K562 (cell line): Measurements from ENCODE around the gene GMDS. TPM values are rescaled to one million over a fixed set of nuclear protein-coding genes. Genes with fewer than 3 reads are reported as not detected.

Experiments used
- ATAC-seq: fragments of 200-7000 bp; cut with Tn5 transposase; 3 replicates; pipeline ENCODE4 v1.9.1; 2020; ENCODE audit warnings: moderate library complexity
- BruUV-seq: library from RNA; stranded (reverse); fragments of 400-500 nt; replicated peaks from 2 replicates; lab custom pipeline; 2021; lab: Mats Ljungman, UMichigan
- CTCF ChIA-PET: fragments of 300-600 bp; formaldehyde crosslinking; extraction: SDS; loops from one replicate; lab custom pipeline; 2021; ENCODE audit warnings: low intra/inter-chr PET ratio; lab: Yijun Ruan, JAX
- POLR2A ChIA-PET: fragments of 300-600, 350-650 bp; sonication (Branson Sonifier 250); formaldehyde crosslinking; extraction: SDS; loops from one replicate; lab custom pipeline; 2021; ENCODE audit warnings: antibody characterized with exemption, inconsistent platforms; lab: Yijun Ruan, JAX
- DNase-seq, 4 experiments: peaks; one replicate each; pipeline versions ENCODE4 v3.0.0 to v3.0.0-alpha.2; 2011 to 2018; ENCODE audit warnings: low spot score in 3 of 4, mixed read lengths in 3 of 4; ENCODE audit errors: extremely low read depth in 1 of 4
- FAIRE-seq: peaks from 2 replicates; lab custom pipeline; 2011; peaks lifted over from hg19 to GRCh38; lab: Jason Lieb, UNC
- H2AFZ ChIP-seq: 2 replicates; pipeline ENCODE4 v1.6.0; 2011; ENCODE audit warnings: low read depth, low read length, control low read depth, inconsistent platforms
- H3K27ac ChIP-seq: fragments of 200-600 bp; 3 replicates; pipeline ENCODE4 v1.8.0; 2011; ENCODE audit warnings: low read depth, mild to moderate bottlenecking, control low read depth, inconsistent platforms, low read length, moderate library complexity, mixed read lengths; ENCODE audit errors: extremely low read depth
- H3K27me3 ChIP-seq, 2 experiments: fragments of 300-600 bp in 1 of 2; 2 replicates in 1 of 2; 3 replicates in 1 of 2; pipeline versions ENCODE4 v1.6.0 to v1.8.0; 2011; ENCODE audit warnings: inconsistent platforms in 2 of 2, low read length in 2 of 2, mild to moderate bottlenecking in 1 of 2, mixed read lengths in 1 of 2, moderate library complexity in 1 of 2; ENCODE audit not compliant: control insufficient read depth in 2 of 2, insufficient read depth in 2 of 2
- H3K36me3 ChIP-seq: fragments of 300-600 bp; 3 replicates; pipeline ENCODE4 v1.8.0; 2011; ENCODE audit warnings: mild to moderate bottlenecking, low read length, inconsistent platforms; ENCODE audit not compliant: control insufficient read depth, insufficient read depth
- H3K4me1 ChIP-seq, 2 experiments: fragments of 200-600 bp in 1 of 2; replicated peaks in 1 of 2; 2 replicates in 1 of 2; 3 replicates in 1 of 2; pipeline versions ENCODE4 v1.5.1 to v1.8.0; 2011; ENCODE audit warnings: inconsistent platforms in 2 of 2, low read length in 2 of 2, mild to moderate bottlenecking in 1 of 2, mixed read lengths in 1 of 2, moderate library complexity in 1 of 2; ENCODE audit not compliant: control insufficient read depth in 2 of 2, insufficient read depth in 2 of 2
- H3K4me2 ChIP-seq: 2 replicates; pipeline ENCODE4 v1.6.1; 2011; ENCODE audit warnings: low read length, control low read depth, inconsistent platforms, mixed read lengths; ENCODE audit not compliant: insufficient read depth
- H3K4me3 ChIP-seq: fragments of 200-600 bp; sonication (generic), shearing (Covaris generic); 2 replicates; pipeline ENCODE4 v1.5.1; 2016; ENCODE audit warnings: control low read depth, inconsistent platforms
- H3K79me2 ChIP-seq: fragments of 200-600 bp; 3 replicates; pipeline ENCODE4 v1.8.0; 2011; ENCODE audit warnings: low read length, inconsistent platforms; ENCODE audit not compliant: control insufficient read depth, insufficient read depth
- H3K9ac ChIP-seq, 2 experiments: 2 replicates each; pipeline versions ENCODE4 v1.6.0 to v1.6.1; 2011; ENCODE audit warnings: low read depth in 2 of 2, low read length in 2 of 2, control low read depth in 1 of 2, inconsistent platforms in 1 of 2, mild to moderate bottlenecking in 1 of 2, mixed read lengths in 1 of 2; ENCODE audit not compliant: insufficient read depth in 1 of 2
- H3K9me1 ChIP-seq: one replicate; pipeline ENCODE4 v1.6.0; 2011; ENCODE audit warnings: inconsistent platforms, mild to moderate bottlenecking, low read length, moderate library complexity; ENCODE audit not compliant: control insufficient read depth, insufficient read depth
- H3K9me3 ChIP-seq: replicated peaks from 2 replicates; pipeline ENCODE4 v1.5.1; 2011; ENCODE audit warnings: low read depth, low read length, inconsistent platforms; ENCODE audit not compliant: control insufficient read depth, insufficient read depth
- H4K20me1 ChIP-seq: replicated peaks from 2 replicates; pipeline ENCODE4 v1.6.1; 2011; ENCODE audit warnings: low read length, inconsistent platforms, mixed read lengths; ENCODE audit not compliant: control insufficient read depth, insufficient read depth
- CCNT2 ChIP-seq: IDR thresholded peaks from 2 replicates; pipeline ENCODE4 v1.6.1; 2011; ENCODE audit warnings: borderline replicate concordance, low read depth, mild to moderate bottlenecking, moderate library complexity, mixed read lengths, low read length; ENCODE audit not compliant: insufficient read length; ENCODE audit errors: extremely low read depth
- DDX20 ChIP-seq: fragments of 450-650 bp; IDR thresholded peaks from 2 replicates; pipeline ENCODE4 v1.6.1; 2016; ENCODE audit warnings: missing genetic modification characterization, low read depth, mild to moderate bottlenecking, missing compliant biosample characterization, moderate library complexity
- KHSRP ChIP-seq: fragments of 450-650 bp; IDR thresholded peaks from 2 replicates; pipeline ENCODE4 v1.6.1; 2017
- L3MBTL2 ChIP-seq: fragments of 450-650 bp; IDR thresholded peaks from 2 replicates; pipeline ENCODE4 v1.6.1; 2016; ENCODE audit warnings: mild to moderate bottlenecking, moderate library complexity
- MAFF ChIP-seq: IDR thresholded peaks from 2 replicates; pipeline ENCODE4 v1.6.1; 2012; ENCODE audit warnings: low read length, improper control_type of control experiment
- MTA1 ChIP-seq: fragments of 450-650 bp; IDR thresholded peaks from 2 replicates; pipeline ENCODE4 v1.6.1; 2017; ENCODE audit warnings: borderline replicate concordance
- MYNN ChIP-seq, 2 experiments: sonication (generic); formaldehyde crosslinking in 1 of 2; IDR thresholded peaks; 2 replicates each; pipeline versions ENCODE4 v1.5.0 to v1.6.1; 2016 to 2020; ENCODE audit warnings: antibody characterized with exemption in 1 of 2, missing genetic modification reagents in 1 of 2
- RFX5 ChIP-seq: IDR thresholded peaks from 2 replicates; pipeline ENCODE4 v1.6.1; 2011; ENCODE audit warnings: low read depth, mild to moderate bottlenecking, improper control_type of control experiment, low read length
- SREBF2 ChIP-seq: sonication (generic); formaldehyde crosslinking; IDR thresholded peaks from 2 replicates; pipeline ENCODE4 v1.4.0; 2020; ENCODE audit warnings: mild to moderate bottlenecking, missing genetic modification reagents
- TCFL5 ChIP-seq: fragments of 250-450 bp; sonication (Bioruptor Pico); conservative IDR thresholded peaks from 2 replicates; pipeline ENCODE4 v1.6.1; 2021; ENCODE audit warnings: mild to moderate bottlenecking, moderate library complexity, matching md5 sums
- TFAM ChIP-seq: fragments of 250-450 bp; sonication (Bioruptor Pico); conservative IDR thresholded peaks from 2 replicates; pipeline ENCODE4 v1.5.0; 2021; ENCODE audit warnings: mild to moderate bottlenecking, moderate library complexity
- XRCC3 ChIP-seq: fragments of 450-650 bp; IDR thresholded peaks from 2 replicates; pipeline ENCODE4 v1.6.1; 2017; ENCODE audit warnings: mild to moderate bottlenecking, moderate library complexity
- ZNF785 ChIP-seq: fragments of 250-450 bp; sonication (Bioruptor Pico); IDR thresholded peaks from 2 replicates; pipeline ENCODE4 v1.4.0; 2020; ENCODE audit warnings: mild to moderate bottlenecking
- WGBS: fragments of 100-300 bp; shearing (Covaris generic); methylation state at CpG from one replicate; pipeline ENCODE4 v1.1.6; 2016; ENCODE audit warnings: low coverage, mixed read lengths; ENCODE audit not compliant: insufficient coverage; ENCODE audit errors: missing lambda C conversion rate; 5-methylcytosine and 5-hydroxymethylcytosine counted together
- in situ Hi-C: fragments of 300-500 bp; cut with MboI; formaldehyde crosslinking; loops from 4 replicates; pipeline ENCODE4 v1.15.0; 2018; ENCODE audit warnings: inconsistent platforms, mixed read lengths
- intact Hi-C: fragments of 100-400 bp; cut with micrococcal nuclease; formaldehyde crosslinking; loops from 2 replicates; pipeline ENCODE4 v1.14.2; 2022
- polyA plus RNA-seq, 8 experiments: library from polyadenylated mRNA; depleted of rRNA in 4 of 8; stranded (reverse) in 5 of 8; unstranded in 3 of 8; fragments of >200 nt; fragmentation: Nextera tagmentation in 2 of 8; fragmentation: Illumina TruSeq in 1 of 8; extraction: Ambion mirVana in 2 of 8; extraction: Trizol in 1 of 8; gene quantifications; 2 replicates each; pipeline versions ENCODE4 v1.2.1 to v1.2.3, GENCODE V29; 2011 to 2014; ENCODE audit warnings: inconsistent platforms in 1 of 8, missing spikeins in 1 of 8
- total RNA-seq, 7 experiments: library from RNA; depleted of rRNA in 6 of 7; stranded (reverse); fragments of >200 nt in 6 of 7; fragmentation: Illumina TruSeq in 2 of 7; extraction: Trizol in 2 of 7; gene quantifications; 2 replicates each; pipeline versions ENCODE4 v1.2.1 to v1.2.3, GENCODE V29; 2011 to 2021; ENCODE audit warnings: low replicate concordance in 1 of 7
- TF ChIP-seq, protein P1 (sequence below): sonication (generic); formaldehyde crosslinking; IDR thresholded peaks from 2 replicates; pipeline ENCODE4 v1.8.0; 2022; ENCODE audit warnings: mild to moderate bottlenecking, low read depth, missing genetic modification reagents

Gene GMDS
- total and polyA plus RNA-seq, 9 of the 15 experiments (the other 6 are each of a cell fraction or from before 2014, with no cell fraction given) = 0.48 to 31.8 (median 13.4) TPM

DNA sequence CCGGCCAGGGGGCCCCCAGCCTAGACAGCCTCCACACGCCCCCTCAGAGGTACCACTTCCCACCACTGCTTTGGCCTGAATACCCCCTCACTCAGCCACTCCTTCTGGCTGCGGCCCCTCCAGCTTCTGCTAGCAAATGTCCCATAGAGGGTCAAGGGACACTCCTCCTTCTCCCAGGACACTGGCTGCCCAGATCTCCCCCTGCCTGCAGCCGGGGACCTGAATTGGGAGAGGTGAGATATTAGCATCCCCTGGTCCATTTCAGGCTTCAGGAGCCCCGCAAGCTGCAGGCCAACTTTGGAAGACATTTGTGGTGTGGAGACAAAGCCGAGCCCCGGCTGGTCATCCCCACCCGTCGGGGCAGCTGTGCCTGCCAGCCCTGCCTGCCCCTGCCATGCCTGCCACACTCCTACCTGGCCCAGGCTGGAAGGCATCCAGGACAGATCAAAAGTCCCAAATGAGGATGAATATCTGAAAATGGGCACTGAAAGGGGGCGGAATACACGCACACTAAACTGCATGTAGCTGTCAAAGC, 668.2 kb downstream of the GMDS start:
- no peak overlapping the region for H3K4me2 ChIP-seq
- in situ Hi-C loops = no loop called here
- no TSS peak for BruUV-seq
- no peak overlapping the region for H3K27ac ChIP-seq
- no peak overlapping the region for H2AFZ ChIP-seq
- DNase-seq = no peak
- no peak overlapping the region for H3K4me3 ChIP-seq
- H3K9me1 ChIP-seq = no peaks in the 10 kb centered on the region
- TF ChIP-seq, protein P1, sequence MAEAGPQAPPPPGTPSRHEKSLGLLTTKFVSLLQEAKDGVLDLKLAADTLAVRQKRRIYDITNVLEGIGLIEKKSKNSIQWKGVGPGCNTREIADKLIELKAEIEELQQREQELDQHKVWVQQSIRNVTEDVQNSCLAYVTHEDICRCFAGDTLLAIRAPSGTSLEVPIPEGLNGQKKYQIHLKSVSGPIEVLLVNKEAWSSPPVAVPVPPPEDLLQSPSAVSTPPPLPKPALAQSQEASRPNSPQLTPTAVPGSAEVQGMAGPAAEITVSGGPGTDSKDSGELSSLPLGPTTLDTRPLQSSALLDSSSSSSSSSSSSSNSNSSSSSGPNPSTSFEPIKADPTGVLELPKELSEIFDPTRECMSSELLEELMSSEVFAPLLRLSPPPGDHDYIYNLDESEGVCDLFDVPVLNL (CRISPR knock-in tag) = no peak
- TF ChIP-seq, all 486 proteins: peak for 0
- Histone ChIP-seq H3K9me3 (no peaks in the 10 kb centered on the region), H3K79me2 (no peaks in the 10 kb centered on the region), H3K36me3 (no peaks in the 10 kb centered on the region), H3K9ac (no peak overlapping the region), H3K27me3 (peaks cover 32 to 65% of the 10 kb centered on the region in 2 experiments; a peak in 4 of 5 replicates), H4K20me1 (no peaks in the 10 kb centered on the region), H3K4me1 (no peaks in the 10 kb centered on the region)
- FAIRE-seq = no peak
- intact Hi-C loops = no loop called here
- WGBS = 0% methylated on average over 11 of the region's 11 CpGs
- ChIA-PET CTCF (interaction anchor here (0.7 kb wide), 1 partner anchor 302 kb away, joined by 3 read pairs; no protein-coding TSS in a partner anchor), POLR2A (interaction anchor here (0.6 to 1.0 kb wide), 3 partner anchors 8 to 420 kb away, joined by 3 read pairs; no protein-coding TSS in a partner anchor)
- ATAC-seq = no peak

DNA sequence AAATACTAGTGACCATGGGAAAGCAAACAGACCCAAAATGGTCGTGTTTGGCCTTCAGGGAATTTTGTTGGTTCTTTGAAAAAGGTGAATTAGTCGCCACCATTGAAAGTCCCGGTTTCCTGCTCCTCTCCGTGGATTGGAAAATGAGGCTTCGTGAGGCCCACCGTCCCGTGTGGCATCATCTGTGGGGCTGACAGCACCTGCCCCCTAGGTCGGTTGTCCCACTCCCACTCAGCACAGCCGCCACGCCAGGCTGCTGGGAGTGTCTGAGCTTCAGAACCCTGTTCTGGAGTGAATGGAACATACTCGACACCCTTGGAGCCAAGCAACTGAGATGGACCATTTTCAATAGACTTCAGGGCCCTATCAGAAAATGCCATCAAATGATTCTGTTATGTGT, 668.7 kb downstream of the GMDS start:
- CTCF ChIA-PET = no interaction called here
- TF ChIP-seq RFX5 (no peak), TCFL5 (CRISPR knock-in tag) (no peak), ZNF785 (CRISPR knock-in tag) (no peak), SREBF2 (CRISPR knock-in tag) (no peak), MAFF (no peak), MYNN (IDR thresholded peaks at IDR 0.05) (no peak), MYNN (CRISPR knock-in tag; IDR thresholded peaks at IDR 0.05) (no peak), L3MBTL2 (no peak), XRCC3 (no peak), MTA1 (no peak), TFAM (CRISPR knock-in tag) (no peak), KHSRP (no peak), DDX20 (tag) (no peak), CCNT2 (no peak)
- Histone ChIP-seq H3K9ac (no peak overlapping the region), H3K79me2 (no peaks in the 10 kb centered on the region), H4K20me1 (no peaks in the 10 kb centered on the region), H3K4me3 (no peak overlapping the region), H3K9me3 (no peaks in the 10 kb centered on the region), H3K27me3 (peaks cover 30 to 61% of the 10 kb centered on the region in 2 experiments; a peak in 3 of 5 replicates), H3K27ac (no peak overlapping the region), H3K4me1 (no peaks in the 10 kb centered on the region), H3K4me2 (no peak overlapping the region), H2AFZ (no peak overlapping the region), H3K9me1 (no peaks in the 10 kb centered on the region), H3K36me3 (no peaks in the 10 kb centered on the region)
- FAIRE-seq = no peak
- POLR2A ChIA-PET = interaction anchor here (0.8 to 1.0 kb wide), 2 partner anchors 9 to 146 kb away, joined by 3 read pairs; no protein-coding TSS in a partner anchor
- WGBS = 2% methylated on average over 11 of the region's 11 CpGs
- ATAC-seq = no peak
- no peak for DNase-seq
- in situ Hi-C loops (no loop called here), intact Hi-C loops (no loop called here)
- BruUV-seq = no TSS peak
